K562 (cell line): Measurements from ENCODE around the gene C6orf62. TPM values are rescaled to one million over a fixed set of nuclear protein-coding genes. Genes with fewer than 3 reads are reported as not detected.

Experiments used
- ARNT ChIP-seq, 2 experiments: fragments of 450-650 bp; IDR thresholded peaks; 2 replicates each; pipeline ENCODE4 v1.6.1; 2016; ENCODE audit warnings: mild to moderate bottlenecking in 1 of 2
- BACH1 ChIP-seq: fragments of 200-800 bp; sonication (Bioruptor generic); IDR thresholded peaks from 2 replicates; pipeline ENCODE4 v1.6.1; 2016; ENCODE audit warnings: missing genetic modification characterization, missing compliant biosample characterization
- BHLHE40 ChIP-seq: IDR thresholded peaks from 2 replicates; pipeline ENCODE4 v1.6.1; 2011; ENCODE audit warnings: low read length, improper control_type of control experiment
- CBX2 ChIP-seq: fragments of 200-600 bp; sonication (generic); IDR thresholded peaks from one replicate; pipeline ENCODE4 v1.6.1; 2012; ENCODE audit warnings: mild to moderate bottlenecking, low read length, inconsistent platforms; ENCODE audit not compliant: insufficient read depth, poor library complexity, severe bottlenecking
- CHCHD3 ChIP-seq: fragments of 250-450 bp; sonication (Bioruptor Pico); IDR thresholded peaks from 2 replicates; pipeline ENCODE4 v2.1.2; 2022; ENCODE audit warnings: mild to moderate bottlenecking
- CLOCK ChIP-seq: fragments of 250-450 bp; sonication (Bioruptor Pico); IDR thresholded peaks from 2 replicates; pipeline ENCODE4 v1.4.0; 2020; ENCODE audit warnings: mild to moderate bottlenecking, moderate library complexity, borderline replicate concordance
- CREB1 ChIP-seq, 2 experiments: sonication (generic) in 1 of 2; formaldehyde crosslinking in 1 of 2; IDR thresholded peaks; 2 replicates each; pipeline versions ENCODE4 v1.6.1 to v1.8.0; 2012 to 2022; ENCODE audit warnings: inconsistent platforms in 1 of 2, mild to moderate bottlenecking in 1 of 2, missing genetic modification reagents in 1 of 2, moderate library complexity in 1 of 2
- FOXJ2 ChIP-seq: fragments of 200-800 bp; sonication (Bioruptor generic); IDR thresholded peaks from 2 replicates; pipeline ENCODE4 v1.6.1; 2016; ENCODE audit warnings: missing genetic modification characterization, missing compliant biosample characterization
- GABPA ChIP-seq: fragments of 200-800 bp; sonication (Bioruptor generic); conservative IDR thresholded peaks from 2 replicates; pipeline ENCODE4 v1.6.1; 2016; ENCODE audit warnings: low read depth, missing genetic modification characterization, missing compliant biosample characterization
- GABPB1 ChIP-seq: sonication (generic); formaldehyde crosslinking; IDR thresholded peaks from 2 replicates; pipeline ENCODE4 v1.8.0; 2022; ENCODE audit warnings: mild to moderate bottlenecking, missing genetic modification reagents
- GATA2 ChIP-seq: sonication (generic); formaldehyde crosslinking; IDR thresholded peaks from 2 replicates; pipeline ENCODE4 v1.4.0; 2020; ENCODE audit warnings: mild to moderate bottlenecking, missing genetic modification reagents
- LEF1 ChIP-seq: fragments of 450-650 bp; IDR thresholded peaks from 2 replicates; pipeline ENCODE4 v1.6.1; 2016; ENCODE audit warnings: mild to moderate bottlenecking
- NR1H2 ChIP-seq: sonication (generic); formaldehyde crosslinking; IDR thresholded peaks from 2 replicates; pipeline ENCODE4 v1.4.0; 2020; ENCODE audit warnings: mild to moderate bottlenecking, missing genetic modification reagents
- SIX5 ChIP-seq, 2 experiments: IDR thresholded peaks; 2 replicates each; pipeline ENCODE4 v1.6.1; 2011; ENCODE audit warnings: low read length in 2 of 2, borderline replicate concordance in 1 of 2, low read depth in 1 of 2, mild to moderate bottlenecking in 1 of 2, moderate library complexity in 1 of 2; ENCODE audit not compliant: insufficient read depth in 1 of 2
- SNAPC5 ChIP-seq: fragments of 250-450 bp; sonication (Bioruptor Pico); IDR thresholded peaks from 2 replicates; pipeline ENCODE4 v1.8.0; 2021; ENCODE audit warnings: moderate library complexity, mild to moderate bottlenecking, inconsistent platforms
- SNIP1 ChIP-seq: fragments of 450-650 bp; IDR thresholded peaks from 2 replicates; pipeline ENCODE4 v1.7.1; 2017; ENCODE audit warnings: low read depth, mild to moderate bottlenecking
- SRSF7 ChIP-seq: fragments of 200-400 bp; formaldehyde crosslinking; optimal IDR thresholded peaks from 2 replicates; pipeline ENCODE3; 2017; ENCODE audit warnings: mild to moderate bottlenecking, low read depth, low read length
- THAP7 ChIP-seq: fragments of 250-450 bp; sonication (Bioruptor Pico); IDR thresholded peaks from 2 replicates; pipeline ENCODE4 v1.5.0; 2021
- ZBED1 ChIP-seq: IDR thresholded peaks from 2 replicates; pipeline ENCODE4 v1.6.1; 2014
- ZBTB8A ChIP-seq: fragments of 450-650 bp; IDR thresholded peaks from 2 replicates; pipeline ENCODE4 v1.6.1; 2018; ENCODE audit warnings: mild to moderate bottlenecking, moderate library complexity; ENCODE audit not compliant: partially characterized antibody
- ZFPM2 ChIP-seq: fragments of 250-450 bp; sonication (Bioruptor Pico); IDR thresholded peaks from 2 replicates; pipeline ENCODE4 v1.5.1; 2022; ENCODE audit warnings: mild to moderate bottlenecking
- ZNF12 ChIP-seq: sonication (generic); formaldehyde crosslinking; IDR thresholded peaks from 2 replicates; pipeline ENCODE4 v1.4.0; 2020; ENCODE audit warnings: mild to moderate bottlenecking, missing genetic modification reagents
- ZNF511 ChIP-seq: sonication (generic); formaldehyde crosslinking; IDR thresholded peaks from 2 replicates; pipeline ENCODE4 v1.8.0; 2022; ENCODE audit warnings: mild to moderate bottlenecking, missing genetic modification reagents
- ZNF551 ChIP-seq: fragments of 250-450 bp; sonication (Bioruptor Pico); IDR thresholded peaks from 2 replicates; pipeline ENCODE4 v1.5.0; 2021; ENCODE audit warnings: mild to moderate bottlenecking, moderate library complexity
- ZSCAN29 ChIP-seq: fragments of 450-650 bp; IDR thresholded peaks from 2 replicates; pipeline ENCODE4 v1.6.1; 2017
- polyA plus RNA-seq, 8 experiments: library from polyadenylated mRNA; depleted of rRNA in 4 of 8; stranded (reverse) in 5 of 8; unstranded in 3 of 8; fragments of >200 nt; fragmentation: Nextera tagmentation in 2 of 8; fragmentation: Illumina TruSeq in 1 of 8; extraction: Ambion mirVana in 2 of 8; extraction: Trizol in 1 of 8; gene quantifications; 2 replicates each; pipeline versions ENCODE4 v1.2.1 to v1.2.3, GENCODE V29; 2011 to 2014; ENCODE audit warnings: inconsistent platforms in 1 of 8, missing spikeins in 1 of 8
- total RNA-seq, 7 experiments: library from RNA; depleted of rRNA in 6 of 7; stranded (reverse); fragments of >200 nt in 6 of 7; fragmentation: Illumina TruSeq in 2 of 7; extraction: Trizol in 2 of 7; gene quantifications; 2 replicates each; pipeline versions ENCODE4 v1.2.1 to v1.2.3, GENCODE V29; 2011 to 2021; ENCODE audit warnings: low replicate concordance in 1 of 7

C6orf62 gene
- total and polyA plus RNA-seq, 9 of the 15 experiments (the other 6 are each of a cell fraction or from before 2014, with no cell fraction given): 48.5 to 579 (median 111) TPM

GRCh38 chr6:24720604-24721460, 1.9 kb upstream of the C6orf62 start (continued):
- TF ChIP-seq CBX2 (no peak), THAP7 (CRISPR knock-in tag) (0 out of 2 replicates have a peak, but pooled peaks have one; percentile 36), ZNF12 (no peak), SIX5 (IDR thresholded peaks at IDR 0.05; ENCODE audit: borderline replicate concordance in 1 of 2, insufficient read depth in 1 of 2, low read depth in 1 of 2, low read length in 2 of 2) (peak in 1 of 2 experiments; percentile 50; a peak in 2 of 4 replicates), ZNF511 (no peak), SRSF7 (no peak), SNAPC5 (CRISPR knock-in tag) (no peak), ZSCAN29 (no peak), ZFPM2 (CRISPR knock-in tag) (no peak), GATA2 (CRISPR knock-in tag) (no peak), CHCHD3 (CRISPR knock-in tag) (0 out of 2 replicates have a peak, but pooled peaks have one; percentile 3), ZBED1 (peak; percentile 57; the same call in 1 of the 2 replicates), ZBTB8A (no peak), GABPB1 (CRISPR knock-in tag) (peak; percentile 46; the same call in 1 of the 2 replicates), FOXJ2 (tag) (peak; percentile 85), CLOCK (CRISPR knock-in tag) (no peak), BACH1 (tag) (no peak), LEF1 (0 out of 2 replicates have a peak, but pooled peaks have one; percentile 10), NR1H2 (CRISPR knock-in tag) (0 out of 2 replicates have a peak, but pooled peaks have one; percentile 15), BHLHE40 (peak; percentile 91), ARNT (IDR thresholded peaks at IDR 0.05) (peak; percentile 62 to 64; a peak in 2 of 4 replicates), ZNF551 (CRISPR knock-in tag) (no peak), CREB1 (IDR thresholded peaks at IDR 0.05) (peak; percentile 96), CREB1 (CRISPR knock-in tag; IDR thresholded peaks at IDR 0.05) (peak; percentile 94), SNIP1 (no peak), GABPA (peak; percentile 93)
